ENCODE data around the gene EDARADD.

Gene EDARADD

DNA sequence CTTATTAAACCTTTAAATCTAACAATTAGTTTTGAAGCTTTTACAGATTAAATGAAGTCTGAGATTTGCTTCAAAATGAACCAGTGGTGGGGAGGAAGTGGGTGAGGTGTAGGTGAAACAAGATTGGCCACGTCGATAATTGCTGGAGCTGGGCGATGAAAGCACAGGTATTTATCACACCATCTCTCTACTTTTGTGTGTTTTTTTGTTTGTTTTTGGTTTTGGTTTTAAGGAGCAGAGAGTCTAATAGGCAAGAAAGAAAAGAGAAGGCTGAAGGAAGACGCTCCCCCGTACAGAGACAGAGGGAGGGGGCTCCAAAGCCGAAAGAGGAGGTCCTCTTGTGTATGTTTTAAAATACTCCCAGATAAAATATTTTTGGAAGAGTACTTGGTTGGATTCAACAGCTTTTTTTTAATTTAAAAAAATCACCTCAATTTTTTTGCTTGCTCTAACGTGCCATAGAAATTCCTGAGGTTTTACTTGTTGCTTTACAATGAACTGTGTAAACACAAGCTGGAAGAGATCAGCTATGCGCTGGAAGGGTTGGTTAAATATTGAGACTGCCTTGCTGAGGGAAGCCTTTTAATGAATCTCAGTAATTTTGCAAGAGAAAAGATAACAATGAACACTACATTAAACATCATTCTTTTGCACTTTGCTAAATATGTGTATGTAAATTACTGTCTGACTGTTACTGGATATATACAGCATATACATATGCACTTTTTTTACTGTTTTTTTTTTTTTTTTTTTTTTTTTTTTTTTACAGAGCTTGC, 123.0 kb downstream of the EDARADD start:
- no peak overlapping the region for H3K27ac ChIP-seq (ENCODE audit: low read length)
- H3K9ac ChIP-seq (ENCODE audit: low read length in 2 of 2) = no peak overlapping the region
- no peaks in the 10 kb centered on the region for H3K9me3 ChIP-seq (ENCODE audit: control insufficient read depth in 2 of 2, low read length in 2 of 2)
- no peak overlapping the region for H3K4me3 ChIP-seq (ENCODE audit: low read length in 2 of 2)
- H3K36me3 ChIP-seq (ENCODE audit: control insufficient read depth in 2 of 2, insufficient read depth in 2 of 2, low read length in 2 of 2) = no peaks in the 10 kb centered on the region
- no peaks in the 10 kb centered on the region for H3K4me1 ChIP-seq (ENCODE audit: control insufficient read depth, insufficient read depth, low read length)
- H3K27me3 ChIP-seq (ENCODE audit: control insufficient read depth in 1 of 2, insufficient read depth in 2 of 2, low read length in 2 of 2) = no peaks in the 10 kb centered on the region

DNA sequence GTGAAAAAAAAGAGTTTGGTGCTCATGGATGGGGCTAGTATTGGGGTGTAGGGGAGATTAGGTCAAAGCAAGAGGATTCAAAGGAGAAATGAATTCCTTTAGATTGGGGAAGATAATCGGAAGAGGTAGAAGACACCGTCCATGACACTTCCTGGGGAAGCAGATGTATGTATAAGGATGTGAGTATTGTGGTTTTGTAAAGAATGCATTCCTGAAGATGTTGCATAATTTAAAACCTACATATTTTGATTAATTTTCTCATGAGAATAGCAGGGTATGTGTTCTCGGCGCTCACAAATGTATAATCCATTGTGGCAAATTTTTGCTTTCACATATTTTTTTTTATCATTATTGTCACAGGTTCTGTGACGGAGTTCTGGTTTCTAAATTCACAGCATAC, 124.2 kb downstream of the EDARADD start:
- no peak overlapping the region for H3K4me3 ChIP-seq (ENCODE audit: low read length in 2 of 2)
- H3K27ac ChIP-seq (ENCODE audit: low read length) = no peak overlapping the region
- no peaks in the 10 kb centered on the region for H3K27me3 ChIP-seq (ENCODE audit: control insufficient read depth in 1 of 2, insufficient read depth in 2 of 2, low read length in 2 of 2)
- H3K9ac ChIP-seq (ENCODE audit: low read length in 2 of 2) = no peak overlapping the region
- no peaks in the 10 kb centered on the region for H3K9me3 ChIP-seq (ENCODE audit: control insufficient read depth in 2 of 2, low read length in 2 of 2)
- no peaks in the 10 kb centered on the region for H3K36me3 ChIP-seq (ENCODE audit: control insufficient read depth in 2 of 2, insufficient read depth in 2 of 2, low read length in 2 of 2)
- H3K4me1 ChIP-seq (ENCODE audit: control insufficient read depth, insufficient read depth, low read length) = no peaks in the 10 kb centered on the region

DNA sequence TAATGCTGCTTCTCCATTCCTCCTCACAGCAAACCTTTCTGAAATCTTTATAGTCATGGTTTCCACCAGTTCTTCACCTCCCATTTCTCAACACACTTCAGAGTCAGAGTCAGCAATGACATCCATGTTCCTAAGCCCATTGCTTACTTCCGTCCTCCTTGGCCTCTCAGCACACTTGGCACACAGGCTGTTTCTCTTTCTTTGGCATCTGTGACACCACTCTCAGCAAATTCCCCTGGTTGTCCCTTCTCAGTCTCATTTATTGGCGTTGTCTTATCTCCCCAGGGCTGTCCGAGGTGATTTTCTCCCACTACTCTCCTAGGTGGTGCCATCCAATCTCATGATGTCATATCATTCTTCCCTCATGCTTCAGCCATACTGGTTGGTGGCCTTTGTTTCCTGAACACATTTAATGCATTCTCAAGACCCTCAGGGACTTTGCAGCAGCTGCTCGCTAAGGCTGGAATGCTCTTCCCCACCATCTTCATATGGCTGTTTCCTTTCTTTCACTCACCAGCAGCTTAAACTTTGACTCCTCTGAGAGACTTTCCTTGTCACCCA, 126.4 kb downstream of the EDARADD start:
- no peak overlapping the region for H3K9ac ChIP-seq (ENCODE audit: low read length in 2 of 2)
- H3K9me3 ChIP-seq (ENCODE audit: control insufficient read depth in 2 of 2, low read length in 2 of 2) = no peaks in the 10 kb centered on the region
- no peaks in the 10 kb centered on the region for H3K27me3 ChIP-seq (ENCODE audit: control insufficient read depth in 1 of 2, insufficient read depth in 2 of 2, low read length in 2 of 2)
- H3K4me3 ChIP-seq (ENCODE audit: low read length in 2 of 2) = no peak overlapping the region
- no peaks in the 10 kb centered on the region for H3K36me3 ChIP-seq (ENCODE audit: control insufficient read depth in 2 of 2, insufficient read depth in 2 of 2, low read length in 2 of 2)
- peaks cover 8% of the 10 kb centered on the region for H3K4me1 ChIP-seq (ENCODE audit: control insufficient read depth, insufficient read depth, low read length)
- H3K27ac ChIP-seq (ENCODE audit: low read length) = no peak overlapping the region

GRCh38 chr1:236522937-236523703, 129.0 kb downstream of the EDARADD start:
- Histone ChIP-seq H3K36me3 (ENCODE audit: control insufficient read depth in 2 of 2, insufficient read depth in 2 of 2, low read length in 2 of 2) (peaks cover 4 to 9% of the 10 kb centered on the region in 2 donors), H3K27me3 (ENCODE audit: control insufficient read depth in 1 of 2, insufficient read depth in 2 of 2, low read length in 2 of 2) (no peaks in the 10 kb centered on the region), H3K9me3 (ENCODE audit: control insufficient read depth in 2 of 2, low read length in 2 of 2) (no peaks in the 10 kb centered on the region), H3K4me1 (ENCODE audit: control insufficient read depth, insufficient read depth, low read length) (peaks cover 8% of the 10 kb centered on the region), H3K27ac (ENCODE audit: low read length) (peak overlapping the region; percentile 75), H3K9ac (ENCODE audit: low read length in 2 of 2) (peak overlapping the region; percentile 65 to 90), H3K4me3 (ENCODE audit: low read length in 2 of 2) (peak overlapping the region; percentile 75 to 98)

DNA sequence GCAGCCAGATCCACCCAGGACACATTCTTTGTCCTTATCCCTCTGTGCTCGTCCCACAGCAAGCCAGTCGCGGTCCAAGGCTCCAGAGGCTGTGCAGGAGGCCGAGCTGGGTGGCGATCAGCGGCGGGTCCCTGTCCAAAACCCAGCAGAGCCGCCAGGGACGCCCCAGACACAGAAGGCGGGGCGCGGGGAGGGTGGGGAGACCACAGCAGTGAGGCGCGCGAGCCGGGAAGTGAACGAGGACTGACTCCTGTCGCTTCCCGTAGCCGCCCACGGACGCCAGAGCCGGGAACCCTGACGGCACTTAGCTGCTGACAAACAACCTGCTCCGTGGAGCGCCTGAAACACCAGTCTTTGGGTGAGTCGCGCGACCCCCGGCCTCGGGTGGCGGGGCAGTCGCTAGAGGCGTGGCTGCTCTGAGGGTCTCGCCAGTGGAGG, 129.6 kb downstream of the EDARADD start, which contains the start of gene LGALS8:
LGALS8 (plus strand) TSS at position 279 of the 438 bp plus-strand sequence. CDS start 2,089 bp downstream, outside the sequence.
- H3K4me3 ChIP-seq (ENCODE audit: low read length in 2 of 2) = peak within 1 kb of the TSS; percentile 75 to 98
- H3K9ac ChIP-seq (ENCODE audit: low read length in 2 of 2) = peak within 1 kb of the TSS; percentile 65 to 90
- H3K9me3 ChIP-seq (ENCODE audit: control insufficient read depth in 2 of 2, low read length in 2 of 2) = no peaks in the 10 kb centered on the region
- H3K27me3 ChIP-seq (ENCODE audit: control insufficient read depth in 1 of 2, insufficient read depth in 2 of 2, low read length in 2 of 2) = no peaks in the 10 kb centered on the region
- H3K27ac ChIP-seq (ENCODE audit: low read length) = peak within 1 kb of the TSS; percentile 75
- peaks cover 4 to 9% of the 10 kb centered on the region in 2 donors for H3K36me3 ChIP-seq (ENCODE audit: control insufficient read depth in 2 of 2, insufficient read depth in 2 of 2, low read length in 2 of 2)
- H3K4me1 ChIP-seq (ENCODE audit: control insufficient read depth, insufficient read depth, low read length) = peaks cover 8% of the 10 kb centered on the region

- Histone ChIP-seq H3K36me3 (ENCODE audit: control insufficient read depth in 2 of 2, insufficient read depth in 2 of 2, low read length in 2 of 2) (peaks cover 4 to 9% of the 10 kb centered on the region in 2 donors), H3K4me1 (ENCODE audit: control insufficient read depth, insufficient read depth, low read length) (peaks cover 8% of the 10 kb centered on the region), H3K9ac (ENCODE audit: low read length in 2 of 2) (peak overlapping the region; percentile 65 to 90), H3K9me3 (ENCODE audit: control insufficient read depth in 2 of 2, low read length in 2 of 2) (no peaks in the 10 kb centered on the region), H3K27ac (ENCODE audit: low read length) (peak overlapping the region; percentile 75), H3K27me3 (ENCODE audit: control insufficient read depth in 1 of 2, insufficient read depth in 2 of 2, low read length in 2 of 2) (no peaks in the 10 kb centered on the region), H3K4me3 (ENCODE audit: low read length in 2 of 2) (peak overlapping the region; percentile 75 to 98)
Measured at GRCh38 chr1:236524142-236524894, 130.2 kb downstream of the EDARADD start.

- peaks cover 4 to 9% of the 10 kb centered on the region in 2 donors for H3K36me3 ChIP-seq (ENCODE audit: control insufficient read depth in 2 of 2, insufficient read depth in 2 of 2, low read length in 2 of 2)
- peaks cover 8% of the 10 kb centered on the region for H3K4me1 ChIP-seq (ENCODE audit: control insufficient read depth, insufficient read depth, low read length)
- H3K4me3 ChIP-seq (ENCODE audit: low read length in 2 of 2) = peak overlapping the region; percentile 75 to 98
- no peaks in the 10 kb centered on the region for H3K27me3 ChIP-seq (ENCODE audit: control insufficient read depth in 1 of 2, insufficient read depth in 2 of 2, low read length in 2 of 2)
- no peak overlapping the region for H3K27ac ChIP-seq (ENCODE audit: low read length)
- peak overlapping the region; percentile 65 to 90 for H3K9ac ChIP-seq (ENCODE audit: low read length in 2 of 2)
- H3K9me3 ChIP-seq (ENCODE audit: control insufficient read depth in 2 of 2, low read length in 2 of 2) = no peaks in the 10 kb centered on the region
Measured at GRCh38 chr1:236524895-236525184, 130.8 kb downstream of the EDARADD start.

- Histone ChIP-seq H3K9ac (ENCODE audit: low read length in 2 of 2) (no peak overlapping the region), H3K27ac (ENCODE audit: low read length) (no peak overlapping the region), H3K4me3 (ENCODE audit: low read length in 2 of 2) (no peak overlapping the region), H3K9me3 (ENCODE audit: control insufficient read depth in 2 of 2, low read length in 2 of 2) (no peaks in the 10 kb centered on the region), H3K4me1 (ENCODE audit: control insufficient read depth, insufficient read depth, low read length) (peaks cover 8% of the 10 kb centered on the region), H3K36me3 (ENCODE audit: control insufficient read depth in 2 of 2, insufficient read depth in 2 of 2, low read length in 2 of 2) (peaks cover 4 to 9% of the 10 kb centered on the region in 2 donors), H3K27me3 (ENCODE audit: control insufficient read depth in 1 of 2, insufficient read depth in 2 of 2, low read length in 2 of 2) (no peaks in the 10 kb centered on the region)
Measured at GRCh38 chr1:236526079-236526478, 132.0 kb downstream of the EDARADD start.

DNA sequence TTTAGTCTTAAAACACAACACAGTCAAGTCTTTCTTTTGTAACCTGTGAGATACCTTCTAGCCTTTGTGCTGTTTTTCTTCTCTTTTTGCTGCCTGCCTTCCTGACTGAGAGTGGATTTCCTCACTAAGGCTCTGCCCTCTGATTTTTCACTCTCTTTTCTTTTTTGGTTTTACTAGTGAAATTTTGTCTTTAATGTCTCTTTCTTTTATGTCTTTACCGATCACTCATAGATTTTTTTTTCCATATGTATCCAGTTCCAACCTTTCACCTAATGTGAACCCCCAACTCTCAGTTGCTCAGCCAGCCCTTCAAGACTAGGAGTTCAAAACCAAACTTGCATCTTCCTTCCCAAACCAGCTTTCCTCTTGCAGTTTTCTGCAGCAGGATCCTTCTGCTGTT, 136.2 kb downstream of the EDARADD start:
- H3K27ac ChIP-seq (ENCODE audit: low read length) = no peak overlapping the region

DNA sequence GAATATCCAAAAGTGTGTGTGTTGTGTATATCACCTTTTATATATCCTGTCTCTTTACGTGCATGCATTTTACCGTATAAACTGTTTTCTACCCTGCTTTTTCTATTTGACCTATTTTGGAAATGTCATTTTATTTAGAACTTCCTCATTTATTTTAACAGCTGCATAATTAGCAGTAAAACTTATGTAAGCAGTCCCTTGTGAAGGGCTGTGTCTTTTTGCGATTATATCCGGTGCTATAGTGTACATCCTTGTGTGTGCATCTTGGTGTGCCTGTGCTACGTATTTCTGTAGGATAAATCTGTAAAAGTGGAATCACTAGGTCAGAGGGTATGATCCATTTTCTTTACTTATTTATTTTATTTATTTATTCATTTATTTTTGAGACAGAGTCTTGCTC, 136.9 kb downstream of the EDARADD start:
- peaks cover 7 to 16% of the 10 kb centered on the region in 2 donors for H3K36me3 ChIP-seq (ENCODE audit: control insufficient read depth in 2 of 2, insufficient read depth in 2 of 2, low read length in 2 of 2)
- no peak overlapping the region for H3K27ac ChIP-seq (ENCODE audit: low read length)
- H3K4me3 ChIP-seq (ENCODE audit: low read length in 2 of 2) = no peak overlapping the region

More for the DNA sequence above, 136.2 kb downstream of the EDARADD start:
- H3K4me3 ChIP-seq (ENCODE audit: low read length in 2 of 2) = no peak overlapping the region
- H3K9me3 ChIP-seq (ENCODE audit: control insufficient read depth in 2 of 2, low read length in 2 of 2) = no peaks in the 10 kb centered on the region
- H3K27me3 ChIP-seq (ENCODE audit: control insufficient read depth in 1 of 2, insufficient read depth in 2 of 2, low read length in 2 of 2) = no peaks in the 10 kb centered on the region
- H3K36me3 ChIP-seq (ENCODE audit: control insufficient read depth in 2 of 2, insufficient read depth in 2 of 2, low read length in 2 of 2) = peaks cover 8 to 14% of the 10 kb centered on the region in 2 donors
- no peaks in the 10 kb centered on the region for H3K4me1 ChIP-seq (ENCODE audit: control insufficient read depth, insufficient read depth, low read length)
- H3K9ac ChIP-seq (ENCODE audit: low read length in 2 of 2) = no peak overlapping the region

More for the DNA sequence above, 136.9 kb downstream of the EDARADD start:
- no peaks in the 10 kb centered on the region for H3K9me3 ChIP-seq (ENCODE audit: control insufficient read depth in 2 of 2, low read length in 2 of 2)
- no peaks in the 10 kb centered on the region for H3K27me3 ChIP-seq (ENCODE audit: control insufficient read depth in 1 of 2, insufficient read depth in 2 of 2, low read length in 2 of 2)
- no peaks in the 10 kb centered on the region for H3K4me1 ChIP-seq (ENCODE audit: control insufficient read depth, insufficient read depth, low read length)
- H3K9ac ChIP-seq (ENCODE audit: low read length in 2 of 2) = no peak overlapping the region
